Stimulated activated CD4-positive, alpha-beta T cell treated with anti-CD3 and anti-CD28 coated beads, Interleukin-15, amount 100 ng/mL, for 24 hours (primary cell): ENCODE results near the gene NDUFAF8.

Experiments used
- DNase-seq: peaks from one replicate; pipeline ENCODE4 v3.0.0-alpha.2; 2020

Gene NDUFAF8, protein sequence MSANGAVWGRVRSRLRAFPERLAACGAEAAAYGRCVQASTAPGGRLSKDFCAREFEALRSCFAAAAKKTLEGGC

DNA sequence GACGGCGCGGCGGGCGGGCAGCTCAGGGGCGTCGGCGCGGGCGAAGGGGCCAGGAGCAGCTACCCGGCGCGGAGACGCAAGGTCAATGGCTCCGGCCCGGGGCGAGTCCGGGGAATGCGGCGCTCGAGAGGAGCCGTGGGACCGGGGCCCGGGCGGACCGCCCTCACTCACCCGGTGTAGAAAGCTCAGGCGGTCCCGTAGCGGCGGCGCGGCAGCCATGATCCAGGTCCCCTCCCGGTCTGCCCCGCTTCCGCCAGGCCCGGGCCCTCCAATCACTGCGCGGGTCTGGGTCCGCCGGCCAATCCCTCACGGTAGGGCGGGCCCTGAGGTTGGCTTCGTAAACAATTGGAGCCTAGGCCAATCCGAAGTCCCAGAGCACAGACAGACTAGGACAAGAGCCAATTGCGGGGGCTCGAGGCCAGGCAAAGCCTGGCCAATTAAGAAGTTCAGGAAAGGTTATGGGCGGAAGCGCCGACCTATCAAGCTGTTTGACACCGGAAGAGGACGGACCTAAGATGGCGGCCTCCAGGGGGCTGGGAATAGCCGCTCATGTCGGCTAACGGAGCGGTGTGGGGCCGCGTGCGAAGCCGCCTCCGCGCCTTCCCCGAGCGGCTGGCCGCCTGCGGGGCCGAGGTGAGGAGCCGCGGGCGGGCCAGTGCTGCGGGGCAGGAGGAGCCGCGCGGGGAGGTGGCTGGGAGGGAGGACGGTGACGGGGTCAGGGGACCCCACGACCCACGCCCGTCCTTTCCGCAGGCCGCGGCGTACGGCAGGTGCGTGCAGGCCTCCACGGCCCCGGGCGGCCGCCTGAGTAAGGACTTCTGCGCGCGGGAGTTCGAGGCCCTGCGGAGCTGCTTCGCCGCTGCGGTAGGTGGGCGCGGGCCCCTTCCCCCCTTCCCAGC is at the start of gene NDUFAF8, which contains the start of gene TEPSIN:
NDUFAF8 (plus strand) TSS at position 504 of the 899 bp plus-strand sequence; CDS start at position 550, 46 bp downstream.
TEPSIN (minus strand) TSS at position 241 of the 899 bp plus-strand sequence; CDS start at position 219, 22 bp downstream.
- DNase-seq: peak; percentile 96

DNA sequence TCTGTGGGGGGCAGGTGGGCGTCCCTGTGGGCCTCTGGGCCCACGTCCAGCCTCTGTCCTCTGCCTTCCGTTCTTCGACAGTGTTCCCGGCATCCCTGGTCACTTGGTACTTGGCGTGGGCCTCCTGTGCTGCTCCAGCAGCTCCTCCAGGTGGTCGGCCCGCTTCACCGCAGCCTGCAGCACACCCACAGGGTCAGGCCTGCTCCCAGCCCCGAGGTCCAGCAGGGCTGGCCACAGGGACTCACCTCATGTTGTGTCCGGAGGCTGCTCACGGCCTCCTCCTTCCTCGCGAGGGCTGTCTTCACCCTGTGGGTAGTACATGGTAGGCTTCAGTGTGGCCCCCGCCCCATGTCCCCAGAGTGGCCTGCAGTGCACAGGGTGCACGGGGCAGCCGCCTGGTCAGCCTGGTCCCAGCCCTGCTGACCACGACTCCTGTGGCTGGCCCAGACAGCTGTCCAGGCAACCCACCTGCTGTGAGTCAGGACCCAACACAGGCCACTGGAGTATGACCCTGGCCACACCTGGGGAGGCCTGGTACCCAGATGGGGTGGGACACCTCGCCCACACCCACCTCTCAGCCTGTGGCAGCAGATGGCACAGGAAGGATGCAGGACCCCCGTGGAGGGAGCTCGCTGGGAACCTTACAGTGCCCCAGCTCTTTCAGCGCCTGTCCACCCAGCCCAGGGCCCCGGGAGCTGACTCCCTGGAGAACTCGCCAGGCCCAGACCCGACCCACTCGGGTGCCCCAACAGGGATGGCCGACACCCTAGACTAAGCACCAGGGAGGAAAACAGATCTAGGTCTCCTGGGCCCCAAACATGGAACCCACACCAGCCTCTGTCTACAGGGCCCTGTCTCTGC is 49.2 kb upstream of the NDUFAF8 start:
- DNase-seq: no peak

DNA sequence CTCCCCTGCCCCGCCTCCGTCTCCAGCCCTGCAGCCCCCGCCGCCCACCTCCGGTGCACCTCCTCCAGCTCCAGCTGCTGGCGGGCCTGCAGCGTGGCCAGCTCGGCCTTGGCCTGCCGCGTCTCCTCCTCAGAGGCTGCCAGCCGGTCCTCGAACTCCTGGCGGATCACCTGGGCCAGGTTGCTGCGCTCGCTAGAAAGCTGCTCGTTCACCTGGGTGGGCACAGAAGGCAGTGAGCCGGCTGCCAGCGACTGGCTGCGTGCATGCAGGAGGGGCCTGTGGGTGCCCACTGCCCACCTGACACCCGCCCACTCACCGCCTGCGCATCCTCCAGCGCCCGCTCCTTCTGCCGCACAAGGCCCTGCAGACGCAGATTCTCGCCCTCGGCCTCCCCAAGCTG is 48.5 kb upstream of the NDUFAF8 start:
- DNase-seq: no peak

DNA sequence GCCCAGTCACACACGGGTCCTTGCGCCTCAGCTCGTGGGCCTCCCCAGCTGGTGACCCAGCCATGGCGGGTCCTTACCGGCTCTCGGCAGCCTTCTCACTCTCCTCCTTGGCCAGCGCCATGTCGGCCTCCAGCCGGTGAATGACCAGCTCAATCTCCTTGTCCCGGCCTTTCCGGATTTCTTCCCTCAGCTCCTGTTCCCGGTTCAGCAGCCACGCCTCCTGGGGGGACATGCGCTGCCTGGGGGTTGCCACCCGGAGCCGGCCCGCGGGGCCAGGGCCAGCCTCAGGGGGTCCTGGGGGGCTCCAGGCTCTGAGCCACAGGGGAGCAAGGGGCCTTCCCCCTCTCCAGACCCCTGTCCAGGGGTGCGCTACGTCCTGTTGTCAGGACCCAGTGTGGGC is 48.0 kb upstream of the NDUFAF8 start:
- DNase-seq: no peak

DNA sequence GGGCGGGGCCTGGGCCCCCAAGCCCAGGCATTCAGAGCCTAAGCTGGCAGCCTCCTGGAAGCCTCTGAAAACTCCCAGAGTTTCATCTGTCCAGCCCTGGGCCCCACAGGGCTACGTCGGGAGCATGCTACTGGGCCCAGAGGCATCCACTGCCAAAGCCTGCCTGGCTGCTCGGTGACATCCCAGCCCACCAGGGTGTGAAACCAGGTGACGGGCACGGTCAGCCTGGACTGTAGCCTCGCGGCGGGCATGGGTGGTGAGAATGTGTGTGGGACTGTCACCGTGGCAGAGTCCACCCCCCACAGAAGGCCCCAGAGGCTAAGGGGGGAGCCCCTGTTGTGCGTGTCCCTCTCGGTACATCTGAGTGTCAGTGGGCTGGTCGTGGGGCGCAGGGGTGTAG is 47.5 kb upstream of the NDUFAF8 start:
- DNase-seq: no peak

DNA sequence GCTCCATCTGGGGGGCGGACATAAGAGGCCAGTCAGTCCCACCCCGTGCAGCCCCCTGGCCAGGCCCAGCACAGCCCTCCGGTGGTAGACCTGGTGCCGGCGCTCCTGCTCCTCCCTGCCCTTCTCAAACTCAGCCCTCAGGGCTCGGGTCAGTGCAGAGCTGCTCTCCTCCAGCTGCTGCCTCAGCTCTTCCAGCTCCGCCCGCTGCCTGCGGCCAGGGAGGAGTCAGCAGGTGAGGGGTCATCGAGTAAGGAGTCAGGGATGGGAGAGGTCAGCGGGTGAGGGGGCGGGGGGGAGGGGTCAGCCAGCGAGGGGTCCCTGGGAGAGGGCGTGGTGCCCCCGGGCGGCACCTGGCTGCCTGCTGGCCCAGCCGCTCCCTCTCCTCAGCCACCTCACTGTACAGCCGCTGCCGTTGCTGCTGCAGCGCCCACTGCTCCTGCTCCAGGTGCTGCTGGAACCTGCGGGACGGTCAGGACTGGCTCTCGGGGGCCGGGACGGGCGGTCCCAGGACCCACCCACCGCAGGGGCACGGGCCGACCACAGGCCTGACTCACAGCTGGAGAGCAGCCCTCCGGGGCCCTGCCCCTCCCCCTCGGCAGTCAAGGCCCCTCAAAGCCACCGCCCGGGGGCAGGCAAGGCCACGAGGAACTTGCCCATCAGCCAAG is 46.6 kb upstream of the NDUFAF8 start:
- no peak for DNase-seq

DNA sequence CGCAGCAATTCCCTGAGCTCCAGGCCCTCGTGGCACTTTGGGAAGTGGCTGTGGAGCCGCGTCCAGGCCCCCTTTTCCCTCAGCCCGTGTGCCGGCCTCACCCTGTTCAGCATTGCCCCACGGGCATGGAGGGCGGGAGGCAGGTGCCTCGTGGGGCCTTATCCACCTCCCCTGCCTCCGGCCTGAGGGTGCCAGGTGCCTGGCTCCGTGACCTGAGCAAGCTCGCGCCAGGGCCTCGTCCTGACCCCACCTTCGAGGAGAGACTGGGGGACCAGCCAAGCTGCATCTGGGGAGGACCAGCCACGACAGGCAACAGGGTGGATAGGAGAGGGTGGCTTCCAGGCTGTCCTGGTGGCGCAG is 46.1 kb upstream of the NDUFAF8 start:
- no peak for DNase-seq

DNA sequence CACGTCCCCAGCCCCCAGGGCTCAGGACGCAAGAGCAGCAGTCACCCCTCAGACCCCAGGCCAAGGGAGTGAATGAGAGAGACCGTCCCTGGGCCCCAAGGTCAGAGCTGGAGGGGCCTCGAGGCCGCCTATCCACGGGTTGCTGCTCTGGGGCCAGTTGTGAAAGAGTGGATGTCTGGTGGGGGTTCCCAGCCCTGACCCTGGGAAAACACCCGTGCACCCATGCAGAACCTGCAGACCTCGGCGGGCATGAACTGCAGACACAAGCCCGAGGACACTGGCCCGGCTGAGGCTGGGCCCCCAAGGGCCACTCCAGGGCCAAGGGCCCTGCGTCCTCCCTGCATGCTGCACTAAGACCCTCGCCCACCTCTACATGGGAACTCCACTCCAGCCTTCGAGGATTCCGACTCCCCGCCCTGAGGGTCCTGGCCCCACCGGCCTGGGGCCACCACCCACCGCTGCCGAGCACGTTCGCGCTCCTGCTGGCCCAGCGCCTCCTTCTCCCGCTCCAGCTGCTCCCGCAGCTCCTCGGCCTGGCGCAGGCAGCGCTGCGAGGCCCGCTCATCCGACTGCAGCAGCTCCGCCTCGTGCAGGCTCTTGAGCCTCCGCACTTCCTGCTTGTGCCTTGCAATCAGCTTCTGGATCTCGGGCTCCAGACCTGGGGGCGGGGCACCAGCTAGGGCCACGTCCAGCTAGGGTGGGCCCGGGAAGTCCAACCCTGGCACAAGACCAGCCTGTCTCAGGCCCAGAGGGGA is 45.5 kb upstream of the NDUFAF8 start:
- DNase-seq: no peak

DNA sequence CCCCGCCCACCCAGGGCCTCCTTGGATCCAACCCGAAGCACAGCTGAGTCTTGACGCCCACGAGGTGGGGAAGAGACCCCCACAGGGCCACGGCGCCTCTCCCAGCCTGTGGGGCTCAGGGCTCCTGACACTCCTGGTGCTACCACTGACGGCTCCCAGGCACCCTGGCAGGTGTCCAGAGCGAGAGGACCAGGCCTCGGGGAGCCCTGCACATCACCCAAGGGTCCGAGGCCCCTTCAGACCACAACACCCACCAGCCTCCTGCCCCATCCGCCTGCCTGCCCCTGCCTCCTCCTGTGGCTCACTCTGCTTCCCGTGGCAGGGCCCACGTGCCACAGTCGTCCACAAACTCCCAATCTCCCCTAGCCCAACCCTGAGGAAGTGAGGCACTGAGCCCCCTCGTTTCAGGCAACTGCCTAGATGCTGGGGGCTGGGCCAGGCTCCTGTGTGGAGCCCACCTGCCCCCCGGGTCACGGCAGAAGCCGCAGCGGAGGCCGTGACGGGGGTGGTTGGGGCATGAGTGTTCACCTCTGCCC is 44.8 kb upstream of the NDUFAF8 start:
- DNase-seq: no peak

DNA sequence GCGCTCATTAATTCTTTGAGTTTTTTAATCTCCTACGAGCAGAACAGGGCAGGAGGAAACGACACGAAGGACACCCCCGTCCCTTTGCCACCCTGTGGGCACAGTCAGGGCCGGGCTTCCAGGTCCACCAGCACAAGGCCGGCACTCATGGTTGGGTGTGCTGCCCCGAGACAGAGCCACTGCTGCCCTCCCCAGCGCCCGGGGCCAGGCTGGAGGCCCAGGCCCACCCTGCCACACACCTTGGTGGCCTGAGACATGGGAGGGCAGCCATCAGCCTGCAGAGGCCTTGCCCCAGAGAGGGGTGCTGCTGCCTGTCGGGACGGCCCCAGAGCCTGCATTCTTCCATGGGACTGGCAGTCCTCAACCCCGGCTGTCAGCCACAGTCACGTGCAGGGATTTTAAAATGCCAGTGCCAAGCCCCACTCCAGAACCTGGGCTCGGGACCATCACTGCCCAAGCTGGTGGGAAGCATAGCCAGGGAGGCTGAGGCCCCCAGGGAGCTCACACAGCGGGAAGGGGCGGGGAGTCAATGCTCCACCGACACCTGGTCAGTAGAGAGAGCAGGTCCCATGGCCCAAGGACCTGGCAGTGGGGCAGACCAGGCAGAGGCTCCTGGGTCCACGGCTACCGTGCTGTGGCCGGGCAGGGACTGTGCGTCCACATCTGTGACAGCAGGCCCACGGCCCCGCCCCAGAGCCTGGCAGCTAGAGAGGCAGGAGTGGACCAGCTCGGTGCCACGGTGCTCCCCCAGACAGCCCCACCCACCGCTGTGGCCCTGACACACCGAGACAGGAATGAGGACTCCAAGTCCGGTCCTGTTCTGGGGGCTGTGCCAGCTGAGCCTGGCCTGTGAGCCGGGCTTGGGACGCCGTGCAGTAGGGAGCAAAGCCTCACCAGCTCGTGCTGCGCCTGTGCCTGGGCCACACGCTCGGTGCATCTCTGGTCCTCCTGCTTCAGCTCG is 43.9 kb upstream of the NDUFAF8 start:
- no peak for DNase-seq

DNA sequence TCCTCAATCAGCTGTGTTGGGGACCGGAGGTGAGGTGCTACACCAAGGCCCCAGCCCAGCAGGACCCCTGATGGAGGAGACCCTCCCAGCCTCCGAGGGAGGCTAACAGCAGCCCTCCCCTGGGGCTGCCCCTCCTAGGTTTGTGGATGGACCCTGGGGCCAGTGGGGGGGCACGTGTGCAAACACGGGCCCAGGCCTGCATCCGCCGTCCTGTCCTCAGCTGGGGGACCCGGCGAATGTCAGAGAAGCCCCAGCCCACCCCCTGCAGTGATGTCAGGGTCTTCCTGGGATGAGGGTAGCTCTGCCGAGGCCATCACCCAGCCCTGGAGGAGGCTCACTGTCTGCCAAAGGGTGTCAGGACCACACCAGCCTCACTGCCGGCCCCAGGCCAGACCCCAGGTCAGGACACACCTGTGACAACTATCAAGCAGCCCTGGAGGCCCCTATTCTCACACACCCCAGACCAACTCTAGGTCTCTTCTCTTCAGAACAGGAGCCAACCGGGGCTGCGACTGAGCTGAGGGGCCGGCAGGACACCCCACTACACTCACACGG is 43.1 kb upstream of the NDUFAF8 start:
- no peak for DNase-seq

DNA sequence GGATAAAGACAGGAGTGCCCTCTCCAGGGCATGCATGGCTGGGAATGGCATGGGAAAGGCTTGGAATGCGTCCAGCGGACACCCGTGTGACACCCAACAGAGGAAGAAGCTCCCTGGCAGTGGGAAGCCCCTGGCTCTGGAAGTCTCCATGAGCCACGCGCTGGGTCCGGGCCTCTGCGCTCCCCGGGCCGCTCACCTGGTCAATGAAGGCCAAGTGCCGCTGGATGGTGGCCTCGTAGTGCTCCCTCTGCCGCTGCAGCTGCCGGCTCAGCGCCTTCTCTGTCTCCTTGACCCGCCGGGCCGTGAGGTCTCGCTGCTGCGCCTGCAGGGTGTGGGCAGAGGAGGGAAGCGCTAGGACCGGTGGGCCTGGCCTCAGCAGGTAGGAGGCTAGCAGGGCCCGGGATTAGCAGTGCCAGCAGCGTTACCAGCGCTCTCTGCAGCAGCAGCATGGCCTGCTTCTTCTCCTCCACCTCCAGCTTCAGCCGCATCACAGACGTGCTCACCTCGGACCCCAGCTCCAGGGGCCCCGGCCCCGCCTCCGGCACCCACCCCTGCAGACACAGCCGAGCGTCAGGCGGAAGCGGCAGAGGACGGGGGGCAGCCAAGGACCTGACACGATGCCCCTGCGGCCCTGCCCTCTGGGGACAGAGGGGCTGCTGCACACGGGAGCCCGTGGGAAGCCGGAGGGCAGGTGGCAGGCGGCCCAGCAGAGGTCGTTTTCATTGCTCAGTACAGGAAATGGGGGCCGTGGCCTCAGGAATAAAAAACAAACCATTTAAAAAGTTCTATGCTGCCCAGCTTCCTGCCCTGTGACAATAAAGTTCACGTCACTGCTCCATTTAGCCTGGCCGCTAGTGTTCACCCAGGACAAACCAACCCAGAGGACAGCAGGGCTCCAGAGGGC is 42.4 kb upstream of the NDUFAF8 start:
- no peak for DNase-seq

DNA sequence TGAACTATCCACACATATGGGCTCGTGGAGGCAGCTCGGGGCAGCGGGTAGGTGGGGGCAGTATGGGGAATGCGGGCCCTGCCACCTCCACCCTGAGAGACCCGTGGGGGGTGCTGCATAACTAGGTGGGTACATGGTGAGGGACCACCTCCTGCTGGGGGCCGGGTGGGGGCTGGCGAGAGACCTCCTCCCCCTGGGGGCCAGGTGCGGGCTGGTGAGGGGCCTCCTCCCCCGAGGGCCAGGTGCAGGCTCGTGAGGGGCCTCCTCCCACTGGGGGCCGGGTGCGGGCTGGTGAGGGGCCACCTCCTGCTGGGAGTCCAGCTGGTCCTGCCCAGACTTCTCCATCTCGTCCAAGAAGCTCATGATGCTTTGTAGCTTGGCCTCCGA is 41.7 kb upstream of the NDUFAF8 start:
- DNase-seq: no peak

DNA sequence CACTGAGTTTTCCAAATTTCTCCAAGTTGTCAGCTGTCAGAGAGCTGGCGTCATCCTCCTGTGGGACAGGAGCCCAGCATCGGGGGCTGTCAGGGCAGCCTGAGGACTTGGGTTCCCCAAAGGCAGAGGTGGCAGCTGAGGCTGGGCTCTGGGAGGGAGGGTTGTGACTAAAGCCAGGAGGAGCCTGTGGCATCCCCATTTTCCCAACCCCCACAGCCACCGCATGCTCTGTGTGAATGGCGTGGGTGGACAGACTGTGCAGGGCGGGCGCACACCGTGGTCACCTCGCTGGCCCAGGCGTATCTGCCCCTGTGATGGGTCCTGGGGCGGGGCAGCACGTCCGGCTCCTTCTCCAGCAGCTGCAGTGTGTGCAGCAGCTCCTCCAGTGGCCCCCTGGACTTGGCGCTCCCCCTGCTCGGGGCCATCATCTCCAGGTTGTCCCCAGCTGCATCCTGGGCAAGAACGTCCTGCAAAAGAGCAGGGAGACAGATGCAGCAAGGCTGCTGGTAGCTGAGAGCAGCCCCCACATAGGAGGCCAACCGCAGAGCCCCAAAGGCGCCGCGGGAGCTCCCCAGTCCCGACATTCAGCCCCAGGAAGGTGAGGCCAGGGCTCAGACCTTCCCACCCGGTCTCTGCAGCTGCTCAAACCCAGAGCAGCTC is 41.2 kb upstream of the NDUFAF8 start:
- DNase-seq: no peak

DNA sequence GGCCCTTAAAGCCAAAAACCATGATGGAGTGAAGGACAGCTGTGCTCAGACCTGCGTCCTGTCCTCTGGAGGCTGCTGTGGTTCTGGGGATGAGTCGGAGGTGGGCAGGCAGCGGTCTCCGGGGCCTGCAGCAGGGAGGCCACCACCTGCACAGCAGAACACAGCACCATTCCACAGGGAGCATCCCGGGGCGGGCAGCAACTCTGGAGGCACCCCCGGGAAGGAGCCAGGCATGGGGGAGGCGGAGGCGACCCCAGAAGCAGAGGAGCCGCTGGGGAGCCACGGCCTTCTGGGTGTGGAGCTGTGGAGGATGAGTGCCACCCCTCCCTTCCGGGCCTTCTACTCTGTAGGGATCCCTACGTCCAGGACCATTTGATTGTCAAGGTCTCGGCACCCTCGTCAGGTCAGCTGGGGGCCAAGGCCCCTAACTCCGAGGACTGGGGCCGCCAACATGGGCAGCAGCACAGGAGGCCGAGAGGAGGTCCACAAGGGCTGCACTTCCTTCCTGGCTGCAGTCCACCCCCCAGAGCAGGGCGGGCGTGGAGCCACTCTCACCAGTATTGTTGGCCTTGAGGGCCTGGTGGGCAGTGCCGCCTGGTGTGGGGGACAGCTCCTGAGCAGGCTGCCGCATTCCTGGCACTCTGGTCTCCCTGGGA is 40.2 kb upstream of the NDUFAF8 start:
- no peak for DNase-seq

DNA sequence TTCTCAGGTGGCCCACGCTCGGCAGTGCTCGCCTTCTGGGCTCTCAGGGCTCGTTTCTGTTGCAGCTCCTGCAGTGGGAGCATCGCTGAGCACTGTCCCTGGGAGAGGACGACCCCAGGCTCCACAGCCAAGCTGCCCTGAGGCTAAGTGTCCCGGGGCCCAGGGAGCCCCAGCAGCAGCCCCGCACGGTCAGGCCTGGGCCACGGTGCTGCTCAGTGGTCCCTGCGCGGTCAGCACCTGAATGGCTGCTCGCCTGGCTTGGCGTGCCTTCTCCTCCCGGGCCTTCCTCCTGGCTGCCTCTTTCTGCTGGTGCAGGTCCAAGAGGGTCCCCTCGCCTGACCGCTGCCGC is 39.7 kb upstream of the NDUFAF8 start:
- DNase-seq: no peak

DNA sequence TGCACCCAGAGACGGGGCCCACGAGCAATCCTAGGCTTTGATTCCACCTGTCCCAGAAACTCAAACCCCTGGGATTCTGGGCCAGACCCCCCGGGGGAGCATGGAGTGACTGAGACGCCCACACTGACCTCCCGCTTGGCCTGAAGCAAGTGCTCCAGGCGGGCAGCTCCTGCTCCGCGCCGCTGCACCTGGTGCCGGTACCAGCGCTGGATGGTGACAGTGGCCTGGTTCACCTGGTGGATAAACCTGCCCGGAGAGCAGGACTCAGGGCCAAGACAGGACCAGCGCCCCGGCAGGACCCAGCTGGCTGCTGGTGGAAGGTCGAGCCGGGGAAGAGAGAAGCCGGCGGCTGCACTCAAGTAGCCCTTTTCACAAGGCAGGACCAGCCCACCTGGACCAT is 38.9 kb upstream of the NDUFAF8 start:
- no peak for DNase-seq
